Smooth muscle cell (in vitro differentiated cells): ENCODE measurements around the gene SKAP2. TPM values are rescaled to one million over a fixed set of nuclear protein-coding genes. Genes with fewer than 3 reads are reported as not detected.
A peak's percentile ranks its signal among the peaks of the same experiment; 100 is the strongest.

ENCODE experiments used
- DNase-seq: peaks from one replicate; lab custom pipeline; 2025; ENCODE audit not compliant: unreplicated experiment; lab: John Stamatoyannopoulos, UW
- H2AFZ ChIP-seq: fragments of 200-600 bp; sonication (generic); 2 replicates; pipeline ENCODE4 v1.6.0; 2016; ENCODE audit warnings: antibody characterized with exemption, low read depth, mild to moderate bottlenecking
- H3F3A ChIP-seq: fragments of 200-600 bp; sonication (generic); 2 replicates; pipeline ENCODE4 v1.6.0; 2017; ENCODE audit warnings: antibody characterized with exemption, low read depth
- H3K27ac ChIP-seq: fragments of 200-600 bp; sonication (generic); 2 replicates; pipeline ENCODE4 v1.5.1; 2016; ENCODE audit warnings: low read depth, mild to moderate bottlenecking
- H3K27me3 ChIP-seq: fragments of 200-600 bp; sonication (generic); 2 replicates; pipeline ENCODE4 v1.6.1; 2016; ENCODE audit warnings: low read depth, mild to moderate bottlenecking
- H3K36me3 ChIP-seq: fragments of 200-600 bp; sonication (generic); 2 replicates; pipeline ENCODE4 v1.5.1; 2016; ENCODE audit warnings: low read depth
- H3K4me1 ChIP-seq: fragments of 200-600 bp; sonication (generic); 2 replicates; pipeline ENCODE4 v1.5.1; 2016; ENCODE audit warnings: low read depth
- H3K4me2 ChIP-seq: fragments of 200-600 bp; sonication (generic); 2 replicates; pipeline ENCODE4 v1.6.0; 2016; ENCODE audit warnings: mild to moderate bottlenecking
- H3K4me3 ChIP-seq: fragments of 200-600 bp; sonication (generic); 2 replicates; pipeline ENCODE4 v1.5.1; 2016; ENCODE audit warnings: mild to moderate bottlenecking
- H3K79me2 ChIP-seq: fragments of 200-600 bp; sonication (generic); 2 replicates; pipeline ENCODE4 v1.6.0; 2016; ENCODE audit warnings: low read depth, mild to moderate bottlenecking
- H3K9ac ChIP-seq: fragments of 200-600 bp; sonication (generic); 2 replicates; pipeline ENCODE4 v1.6.0; 2016; ENCODE audit warnings: low read depth
- H3K9me3 ChIP-seq: fragments of 200-600 bp; sonication (generic); replicated peaks from 2 replicates; pipeline ENCODE4 v1.5.1; 2016; ENCODE audit warnings: low read depth
- H4K20me1 ChIP-seq: fragments of 200-600 bp; sonication (generic); 2 replicates; pipeline ENCODE4 v1.6.0; 2016; ENCODE audit warnings: low read depth
- CTCF ChIP-seq: fragments of 200-600 bp; sonication (generic); IDR thresholded peaks from 2 replicates; pipeline ENCODE4 v1.5.1; 2017; ENCODE audit warnings: borderline replicate concordance, mild to moderate bottlenecking, antibody characterized with exemption; ENCODE audit not compliant: insufficient read depth, poor library complexity, severe bottlenecking
- WGBS: methylation state at CpG from one replicate; pipeline ENCODE4 v1.1.7; 2016; ENCODE audit warnings: low lambda C conversion rate; 5-methylcytosine and 5-hydroxymethylcytosine counted together
- polyA plus RNA-seq: library from polyadenylated mRNA; unstranded; fragments of >200 nt; fragmentation: Nextera tagmentation; extraction: Ambion mirVana; gene quantifications from 2 replicates; pipeline ENCODE4 v1.2.1, GENCODE V29; 2016
- total RNA-seq: library from RNA; depleted of rRNA; stranded (reverse); fragments of >200 nt; gene quantifications from 2 replicates; pipeline ENCODE4 v1.2.3, GENCODE V29; 2014

Gene SKAP2
- total and polyA plus RNA-seq, 2 experiments from 2014 or later = 7.7 to 14.8 TPM

- H3K9ac ChIP-seq = no peak overlapping the region
- H4K20me1 ChIP-seq = peaks cover 54% of the 10 kb centered on the region
- peak overlapping the region; percentile 81 for H3K4me2 ChIP-seq
- no peaks in the 10 kb centered on the region for H3K36me3 ChIP-seq
- H3K79me2 ChIP-seq = no peaks in the 10 kb centered on the region
- H3K27me3 ChIP-seq = peaks cover 92% of the 10 kb centered on the region
- no peak overlapping the region for H3K27ac ChIP-seq
- 11% methylated on average over 4 of the region's 4 CpGs for whole genome bisulfite sequencing
- H3F3A ChIP-seq = no peaks in the 10 kb centered on the region
- TF ChIP-seq CTCF = no peak
- peak overlapping the region; percentile 82 for H2AFZ ChIP-seq
- no peak for DNase-seq
- peaks cover 7% of the 10 kb centered on the region for H3K4me1 ChIP-seq
- peak overlapping the region; percentile 40 for H3K4me3 ChIP-seq
- no peaks in the 10 kb centered on the region for H3K9me3 ChIP-seq
These were observed 7.3 kb downstream of the SKAP2 start for GRCh38 chr7:26857170-26857505.

GRCh38 chr7:26856176-26856985 is 8.0 kb downstream of the SKAP2 start:
- WGBS = 54% methylated on average over 3 of the region's 3 CpGs
- peaks cover 84% of the 10 kb centered on the region for H3K27me3 ChIP-seq
- H3K4me1 ChIP-seq = peaks cover 7% of the 10 kb centered on the region
- H3K27ac ChIP-seq = no peak overlapping the region
- H3K36me3 ChIP-seq = no peaks in the 10 kb centered on the region
- H4K20me1 ChIP-seq = peaks cover 54% of the 10 kb centered on the region
- H3K79me2 ChIP-seq = no peaks in the 10 kb centered on the region
- H3K9me3 ChIP-seq = no peaks in the 10 kb centered on the region
- no peak overlapping the region for H2AFZ ChIP-seq
- no peak overlapping the region for H3K4me2 ChIP-seq
- no peaks in the 10 kb centered on the region for H3F3A ChIP-seq
- no peak for DNase-seq
- H3K4me3 ChIP-seq = no peak overlapping the region
- H3K9ac ChIP-seq = no peak overlapping the region
- TF ChIP-seq CTCF = no peak

GRCh38 chr7:26854876-26855855 is 9.2 kb downstream of the SKAP2 start:
- Histone ChIP-seq H3F3A (no peaks in the 10 kb centered on the region), H3K27me3 (peaks cover 72% of the 10 kb centered on the region), H2AFZ (no peak overlapping the region), H4K20me1 (peaks cover 48% of the 10 kb centered on the region), H3K27ac (no peak overlapping the region), H3K9me3 (no peaks in the 10 kb centered on the region), H3K9ac (no peak overlapping the region), H3K4me3 (no peak overlapping the region), H3K4me2 (no peak overlapping the region), H3K36me3 (no peaks in the 10 kb centered on the region), H3K79me2 (no peaks in the 10 kb centered on the region), H3K4me1 (peaks cover 7% of the 10 kb centered on the region)
- TF ChIP-seq CTCF = no peak
- 94% methylated on average over 1 of the region's 1 CpG for WGBS
- no peak for DNase-seq
